NT2/D1 (cell line): ENCODE results near the gene FCN1.

Source experiments
- SUZ12 ChIP-seq: IDR thresholded peaks from 2 replicates; pipeline ENCODE4 v1.6.1; 2011; ENCODE audit not compliant: insufficient read length, insufficient read depth; ENCODE audit errors: extremely low read depth
- YY1 ChIP-seq: IDR thresholded peaks from 2 replicates; pipeline ENCODE4 v1.6.1; 2011; ENCODE audit not compliant: insufficient read length, insufficient read depth
- ZNF274 ChIP-seq: IDR thresholded peaks from 2 replicates; pipeline ENCODE4 v1.6.1; 2011; ENCODE audit warnings: mild to moderate bottlenecking, low read depth, low read length

DNA sequence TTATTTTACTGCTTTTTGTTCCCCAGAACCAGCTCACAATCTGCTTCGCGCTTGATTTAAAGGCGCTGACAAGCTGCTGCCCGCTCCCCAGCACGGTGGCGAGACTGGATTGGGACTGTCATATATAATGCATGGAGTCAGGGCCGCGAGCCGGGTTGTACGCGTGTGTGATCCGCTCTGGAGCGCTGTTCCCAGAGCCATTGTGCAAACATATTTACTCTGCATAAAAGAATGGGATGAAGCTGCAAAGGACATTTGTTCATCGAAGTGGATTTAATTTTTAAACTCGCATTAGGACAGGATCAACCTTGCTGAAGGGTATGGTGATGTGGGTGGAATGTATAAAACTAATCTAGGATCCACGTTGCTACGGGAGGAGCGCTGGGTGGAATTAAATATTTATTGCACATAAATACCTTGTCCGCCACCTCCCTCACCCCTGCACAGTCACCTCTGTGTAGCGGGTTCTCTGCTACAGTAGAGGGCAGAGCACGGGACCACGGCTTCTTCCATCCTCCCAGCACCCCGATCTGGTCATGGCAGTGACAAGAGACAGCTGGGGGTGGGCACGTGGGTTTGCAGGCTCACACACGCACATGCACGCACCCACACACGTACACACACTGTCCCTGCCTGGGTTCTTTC is 18.1 kb upstream of the FCN1 start:
- TF ChIP-seq SUZ12: no peak
- no peak for TF ChIP-seq ZNF274
- no peak for TF ChIP-seq YY1
